ENCODE measurements around the gene TUBB1. TPM values are rescaled to one million over a fixed set of nuclear protein-coding genes. Genes with fewer than 3 reads are reported as not detected.

TUBB1 gene
- total and polyA plus RNA-seq, 12 donors = 0.07 to 0.38 (median 0.18) TPM; not detected in 2

- Histone ChIP-seq H3K27me3 (peaks cover 0 to 25% (median 0%) of the 10 kb centered on the region in 7 donors), H3K4me3 (peak overlapping the region in 6 of 10 donors; percentile 1 to 39 (median 10)), H3K27ac (peak overlapping the region in 8 of 10 donors; percentile 19 to 70 (median 58)), H3K9me3 (no peaks in the 10 kb centered on the region), H3K36me3 (no peaks in the 10 kb centered on the region), H3K4me1 (peaks cover 0 to 21% (median 14%) of the 10 kb centered on the region in 9 donors)
- intact Hi-C loops (cut with DNase I) = loop anchor here in 3 of 10 donors (2.0 to 5.0 kb wide), 3 partner anchors 21 to 393 kb away; partner anchors contain the start of gene PRELID3B (in 1 of the 3)
- ATAC-seq = peak; percentile 69 to 99 (median 96)
- TF ChIP-seq, protein P1, sequence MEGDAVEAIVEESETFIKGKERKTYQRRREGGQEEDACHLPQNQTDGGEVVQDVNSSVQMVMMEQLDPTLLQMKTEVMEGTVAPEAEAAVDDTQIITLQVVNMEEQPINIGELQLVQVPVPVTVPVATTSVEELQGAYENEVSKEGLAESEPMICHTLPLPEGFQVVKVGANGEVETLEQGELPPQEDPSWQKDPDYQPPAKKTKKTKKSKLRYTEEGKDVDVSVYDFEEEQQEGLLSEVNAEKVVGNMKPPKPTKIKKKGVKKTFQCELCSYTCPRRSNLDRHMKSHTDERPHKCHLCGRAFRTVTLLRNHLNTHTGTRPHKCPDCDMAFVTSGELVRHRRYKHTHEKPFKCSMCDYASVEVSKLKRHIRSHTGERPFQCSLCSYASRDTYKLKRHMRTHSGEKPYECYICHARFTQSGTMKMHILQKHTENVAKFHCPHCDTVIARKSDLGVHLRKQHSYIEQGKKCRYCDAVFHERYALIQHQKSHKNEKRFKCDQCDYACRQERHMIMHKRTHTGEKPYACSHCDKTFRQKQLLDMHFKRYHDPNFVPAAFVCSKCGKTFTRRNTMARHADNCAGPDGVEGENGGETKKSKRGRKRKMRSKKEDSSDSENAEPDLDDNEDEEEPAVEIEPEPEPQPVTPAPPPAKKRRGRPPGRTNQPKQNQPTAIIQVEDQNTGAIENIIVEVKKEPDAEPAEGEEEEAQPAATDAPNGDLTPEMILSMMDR (IDR thresholded peaks at IDR 0.05) = no peak
- peak; percentile 42 to 56 for DNase-seq
- WGBS, 2 donors = 11 to 12% methylated on average over 22 of the region's 22 CpGs
These were observed 44.4 kb downstream of the TUBB1 start for GRCh38 chr20:59063358-59064213.

GRCh38 chr20:59064214-59064722 lies 45.0 kb downstream of the TUBB1 start:
- Histone ChIP-seq H3K9me3 (no peaks in the 10 kb centered on the region), H3K27ac (peak overlapping the region in 6 of 10 donors; percentile 43 to 65 (median 58)), H3K27me3 (peaks cover 0 to 28% (median 0%) of the 10 kb centered on the region in 7 donors), H3K4me1 (peaks cover 0 to 25% (median 14%) of the 10 kb centered on the region in 9 donors), H3K4me3 (peak overlapping the region in 5 of 10 donors; percentile 1 to 39 (median 9)), H3K36me3 (no peaks in the 10 kb centered on the region)
- DNase-seq (no peak), ATAC-seq (peak in 2 of 8 donors; percentile 15 to 60)
- TF ChIP-seq, protein P1 (IDR thresholded peaks at IDR 0.05) = no peak
- intact Hi-C loops (cut with DNase I) = loop anchor here in 1 of 10 donors (5.0 kb wide), 1 partner anchor 338 kb away; no protein-coding TSS in a partner anchor
- WGBS, 2 donors = 19 to 26% methylated on average over 4 of the region's 4 CpGs

- TF ChIP-seq, protein P1 (IDR thresholded peaks at IDR 0.05) = no peak
- Histone ChIP-seq H3K4me3 (no peak overlapping the region), H3K4me1 (peaks cover 0 to 30% (median 10%) of the 10 kb centered on the region in 9 donors), H3K36me3 (no peaks in the 10 kb centered on the region), H3K27ac (no peak overlapping the region), H3K9me3 (no peaks in the 10 kb centered on the region), H3K27me3 (peaks cover 0 to 18% (median 0%) of the 10 kb centered on the region in 7 donors)
- 86 to 87% methylated on average over 4 of the region's 4 CpGs for whole genome bisulfite sequencing, 2 donors
- no peak for DNase-seq
- intact Hi-C loops (cut with DNase I) = no loop called here
- no peak for ATAC-seq
These were observed 49.3 kb downstream of the TUBB1 start for GRCh38 chr20:59068534-59068933.

DNA sequence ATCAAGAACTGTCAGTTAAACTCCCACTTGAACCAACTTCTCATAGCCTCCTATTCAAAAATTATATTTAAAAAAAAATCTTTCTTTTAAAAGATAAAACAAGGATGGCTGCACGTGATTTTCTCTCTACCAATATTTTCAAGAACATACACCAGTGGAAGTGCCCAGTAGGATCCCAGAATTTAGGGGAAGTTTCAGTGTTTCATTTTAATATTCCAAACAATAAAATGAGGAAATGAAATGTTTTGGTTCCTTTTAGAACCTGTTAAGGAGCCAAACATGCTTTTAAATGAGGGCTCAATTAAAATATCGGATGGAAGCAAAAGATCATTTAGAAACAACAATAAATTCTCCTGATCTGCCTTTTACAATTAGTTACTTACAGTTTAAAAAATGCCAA lies 49.8 kb downstream of the TUBB1 start:
- H3K9me3 ChIP-seq = no peaks in the 10 kb centered on the region
- DNase-seq (no peak), ATAC-seq (no peak)
- peaks cover 0 to 22% (median 0%) of the 10 kb centered on the region in 7 donors for H3K27me3 ChIP-seq
- intact Hi-C loops (cut with DNase I) = no loop called here
- H3K4me3 ChIP-seq = no peak overlapping the region
- no peaks in the 10 kb centered on the region for H3K36me3 ChIP-seq
- H3K27ac ChIP-seq = no peak overlapping the region
- WGBS, 2 donors = 33 to 82% methylated on average over 2 of the region's 2 CpGs
- peaks cover 0 to 27% (median 10%) of the 10 kb centered on the region in 9 donors for H3K4me1 ChIP-seq
- TF ChIP-seq, protein P1 (IDR thresholded peaks at IDR 0.05) = no peak

All from heart right ventricle (tissue), 16 donors.